Large intestine (tissue), 3 donors: ENCODE results near the gene NMT1. TPM values are rescaled to one million over a fixed set of nuclear protein-coding genes. Genes with fewer than 3 reads are reported as not detected.
A peak's percentile ranks its signal among the peaks of the same experiment; 100 is the strongest.

ENCODE experiments used
- DNase-seq, 2 donors: peaks; one replicate each; pipeline versions ENCODE4 v3.0.0 to v3.0.0-alpha.2; 2013
- H3K27ac ChIP-seq: one replicate; pipeline ENCODE4 v1.5.1; 2013; ENCODE audit warnings: low read length
- H3K27me3 ChIP-seq: 2 replicates; pipeline ENCODE4 v1.6.1; 2013; ENCODE audit warnings: low read length; ENCODE audit not compliant: control insufficient read depth, insufficient read depth
- H3K36me3 ChIP-seq: 2 replicates; pipeline ENCODE4 v1.6.1; 2013; ENCODE audit warnings: low read length; ENCODE audit not compliant: control insufficient read depth, insufficient read depth
- H3K4me1 ChIP-seq: one replicate; pipeline ENCODE4 v1.6.1; 2013; ENCODE audit warnings: low read length; ENCODE audit not compliant: control insufficient read depth, insufficient read depth
- H3K4me3 ChIP-seq: one replicate; pipeline ENCODE4 v1.5.1; 2013; ENCODE audit warnings: low read length
- H3K9me3 ChIP-seq: one replicate; pipeline ENCODE4 v1.6.1; 2013; ENCODE audit warnings: mild to moderate bottlenecking, low read depth, low read length, moderate library complexity; ENCODE audit not compliant: control insufficient read depth
- WGBS: methylation state at CpG from one replicate; pipeline ENCODE4 v1.1.5; 2013; ENCODE audit warnings: low lambda C conversion rate; ENCODE audit not compliant: insufficient coverage; 5-methylcytosine and 5-hydroxymethylcytosine counted together
- polyA plus RNA-seq: library from polyadenylated mRNA; unstranded; fragments of 120-200 nt; gene quantifications from one replicate; pipeline ENCODE4 v1.2.1, GENCODE V29; 2013

The NMT1 gene
- polyA plus RNA-seq, 1 donor = 51.0 TPM

DNA sequence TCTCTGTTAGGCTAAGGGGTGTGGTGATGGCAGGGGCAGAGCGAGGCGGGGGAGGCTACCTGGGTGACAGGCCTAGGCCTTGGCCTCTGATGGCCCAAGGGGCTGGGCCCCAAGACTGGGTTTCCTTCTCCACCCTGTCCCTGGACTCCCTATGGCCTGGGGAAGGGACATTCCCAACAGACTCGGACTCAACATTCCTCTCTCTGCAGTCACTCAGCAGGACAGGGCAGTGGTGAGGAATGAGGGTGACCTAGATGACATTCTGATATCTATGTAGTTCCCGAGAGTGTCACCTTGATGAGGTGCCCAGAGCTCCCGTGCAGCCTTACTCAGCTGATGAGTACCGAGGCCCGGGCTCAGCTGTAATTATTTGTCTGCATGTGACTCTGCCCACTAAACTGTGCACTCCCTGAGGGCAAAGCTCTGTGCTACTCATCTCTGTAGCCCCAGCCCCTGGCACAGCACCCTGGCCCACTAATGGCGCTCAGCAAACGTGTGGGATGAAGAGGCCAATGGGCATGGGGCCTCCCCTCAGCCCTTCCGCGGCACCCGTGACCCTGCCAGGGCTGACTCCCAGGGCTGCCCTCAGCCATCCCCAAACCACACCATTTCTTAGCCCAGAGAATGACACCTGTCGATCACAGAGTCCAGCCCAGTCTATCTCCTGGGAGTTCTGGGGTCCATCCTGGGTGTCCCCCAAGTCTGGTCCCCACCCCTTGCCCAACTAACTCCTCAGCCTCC lies 69.0 kb downstream of the NMT1 start:
- Histone ChIP-seq H3K27ac (peak overlapping the region; percentile 92), H3K4me3 (no peak overlapping the region)

DNA sequence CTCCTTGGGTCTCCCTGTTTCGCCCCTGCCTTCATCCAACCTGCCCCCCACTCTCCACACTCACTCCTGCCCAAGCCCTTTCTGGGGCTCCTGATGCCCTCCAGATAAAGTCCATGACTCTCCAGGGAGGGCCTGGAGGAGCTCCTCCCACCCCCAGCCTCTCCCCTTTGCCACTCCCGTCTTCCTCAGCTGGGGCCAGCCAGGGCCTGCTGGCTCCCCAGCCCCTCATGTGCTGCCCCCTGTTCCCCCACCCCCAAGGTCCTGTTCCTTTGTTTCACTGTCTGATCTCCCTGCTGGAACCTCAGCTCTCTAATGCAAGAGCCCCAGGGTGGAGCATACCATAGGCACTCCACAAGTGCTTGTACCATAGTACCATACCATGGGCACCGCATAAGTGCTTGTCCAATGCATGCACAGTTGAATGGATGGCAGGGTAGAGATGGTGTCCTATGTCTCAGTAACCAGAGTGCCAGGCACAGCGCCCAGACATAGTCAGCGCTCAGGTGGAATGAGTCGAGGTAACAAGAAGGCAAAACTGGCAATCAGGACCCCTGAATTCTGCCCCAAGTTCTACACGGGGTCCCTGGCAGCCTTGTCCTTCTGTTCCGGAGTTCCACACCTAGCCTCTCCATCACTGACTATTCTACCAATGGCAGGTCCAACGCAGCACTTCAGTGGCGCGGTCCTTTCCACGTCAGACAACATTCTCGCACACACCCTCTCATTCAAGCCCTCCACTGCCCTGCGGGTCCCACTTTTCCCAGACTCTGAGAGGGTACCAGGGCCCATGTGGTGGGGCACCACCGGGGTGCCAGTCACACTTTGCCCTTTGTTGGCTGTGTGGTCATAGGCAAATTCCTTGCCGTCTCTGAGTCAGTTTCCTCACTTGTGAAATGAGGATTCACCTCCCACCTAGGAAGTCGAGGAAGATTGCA lies 69.8 kb downstream of the NMT1 start:
- Histone ChIP-seq H3K36me3 (no peaks in the 10 kb centered on the region), H3K9me3 (peaks cover 8% of the 10 kb centered on the region), H3K27ac (peak overlapping the region; percentile 92), H3K27me3 (no peaks in the 10 kb centered on the region), H3K4me1 (peaks cover 55% of the 10 kb centered on the region), H3K4me3 (peak overlapping the region; percentile 89)
- no CpG with 5 or more reads among the region's 17 CpGs for WGBS
- no peak for DNase-seq

More for the DNA sequence above, 69.0 kb downstream of the NMT1 start:
- peaks cover 55% of the 10 kb centered on the region for H3K4me1 ChIP-seq
- DNase-seq = no peak
- H3K36me3 ChIP-seq = no peaks in the 10 kb centered on the region
- peaks cover 8% of the 10 kb centered on the region for H3K9me3 ChIP-seq
- no peaks in the 10 kb centered on the region for H3K27me3 ChIP-seq
- no CpG with 5 or more reads among the region's 13 CpGs for WGBS

DNA sequence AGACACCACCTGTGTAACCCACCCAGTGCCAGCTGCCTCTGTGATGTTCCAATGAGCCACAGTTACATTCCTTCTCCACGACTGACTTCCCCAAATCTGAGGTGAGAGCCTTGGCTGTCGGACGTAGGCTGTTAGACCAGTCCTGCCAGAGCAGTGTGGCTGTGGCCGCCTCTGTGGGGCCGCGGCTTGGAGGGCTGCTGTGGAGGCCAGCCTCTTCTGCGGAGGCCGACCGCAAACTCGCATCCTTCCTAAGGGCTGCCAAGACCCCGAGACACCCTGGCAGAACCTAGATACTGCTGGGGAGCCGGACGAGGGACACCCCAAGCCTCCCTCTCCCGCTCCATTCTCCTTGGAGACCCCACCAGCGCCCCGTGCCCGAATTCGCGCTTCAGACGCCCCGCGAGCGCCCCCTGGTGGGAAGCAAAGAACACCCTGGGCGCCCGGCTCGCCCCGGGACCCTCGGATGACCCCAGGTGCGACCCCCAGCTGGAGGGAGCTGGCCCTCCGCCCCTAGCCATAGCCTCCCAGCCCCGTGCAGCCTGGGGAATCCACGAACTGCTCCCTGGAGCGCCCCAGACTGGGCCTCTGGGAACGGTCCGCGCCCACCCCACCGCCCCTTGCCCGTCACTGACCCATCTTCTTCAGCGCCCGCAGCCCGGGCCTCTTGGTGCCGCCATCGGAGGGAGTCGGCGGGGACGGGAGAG lies 70.7 kb downstream of the NMT1 start:
- Histone ChIP-seq H3K27me3 (no peaks in the 10 kb centered on the region), H3K27ac (peak overlapping the region; percentile 68), H3K4me1 (peaks cover 59% of the 10 kb centered on the region), H3K4me3 (peak overlapping the region; percentile 89), H3K36me3 (no peaks in the 10 kb centered on the region), H3K9me3 (peaks cover 8% of the 10 kb centered on the region)
- WGBS = no CpG with 5 or more reads among the region's 46 CpGs
- DNase-seq = no peak

DNA sequence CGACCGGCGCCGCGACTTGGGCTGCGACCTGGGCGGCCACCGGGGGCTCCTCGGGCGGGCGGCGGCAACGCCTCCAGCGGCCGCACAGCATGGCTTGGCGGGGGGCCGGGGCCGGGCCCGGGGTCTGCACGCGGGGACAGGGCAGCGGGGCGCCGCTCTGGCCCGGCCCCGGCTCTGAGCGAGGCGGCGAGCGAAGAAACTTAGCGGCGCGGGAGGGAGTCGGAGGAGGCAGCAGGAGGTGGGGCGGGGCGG lies 71.1 kb downstream of the NMT1 start, which contains the start of gene PLCD3:
TSS of gene PLCD3 (minus strand) at position 196 of the 252 bp plus-strand sequence. CDS start at position 91, 105 bp downstream.
- Histone ChIP-seq H3K27ac (peak within 1 kb of the TSS; percentile 98), H3K27me3 (no peaks in the 10 kb centered on the region), H3K36me3 (no peaks in the 10 kb centered on the region), H3K4me3 (peak within 1 kb of the TSS; percentile 93), H3K9me3 (peaks cover 8% of the 10 kb centered on the region), H3K4me1 (peaks cover 56% of the 10 kb centered on the region)
- WGBS = no CpG with 5 or more reads among the region's 36 CpGs
- DNase-seq = no peak

DNA sequence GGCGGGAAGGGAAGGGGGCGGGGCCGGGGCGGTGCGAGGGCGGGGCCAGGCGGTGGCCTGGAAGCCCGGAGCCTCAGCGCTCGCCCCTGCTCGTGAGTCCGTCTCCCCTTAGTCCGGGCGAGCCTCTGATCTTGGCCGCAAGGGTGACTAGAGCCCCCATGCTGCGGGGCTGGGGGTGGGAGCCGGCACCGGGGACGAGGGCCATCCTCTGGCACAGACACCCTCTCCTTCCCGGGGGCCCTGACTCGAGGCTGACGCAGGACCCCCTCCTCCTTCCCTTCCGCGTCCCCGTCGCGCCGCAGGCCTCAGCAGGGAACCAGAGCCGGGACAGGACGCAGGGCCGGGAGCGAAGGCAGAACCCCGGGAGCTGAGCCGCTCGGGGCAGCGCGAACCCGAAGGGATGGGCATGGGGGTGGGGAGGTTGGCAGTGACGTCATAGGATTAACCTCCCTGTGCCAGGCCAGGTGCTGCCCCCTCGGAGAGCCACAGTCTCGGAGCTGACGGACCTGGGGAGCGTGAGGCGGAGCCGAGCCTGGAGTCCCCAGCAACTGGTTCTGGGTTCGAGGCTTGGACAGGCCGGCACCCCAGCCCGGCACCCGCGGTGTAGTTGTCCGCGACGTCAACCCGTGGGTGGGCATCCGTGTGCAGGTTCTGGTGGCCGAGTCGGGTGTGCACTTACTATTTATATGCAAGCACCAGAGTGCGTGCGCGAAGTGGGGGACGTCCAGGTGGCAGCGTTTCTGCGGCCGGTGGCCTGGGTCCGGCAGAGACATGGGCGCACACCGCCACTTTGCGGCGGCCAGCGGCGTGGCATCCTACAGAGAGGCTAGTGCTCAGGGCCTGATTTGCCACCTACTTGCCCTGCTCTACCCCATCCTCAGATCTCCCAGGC lies 71.7 kb downstream of the NMT1 start:
- Histone ChIP-seq H3K4me1 (peaks cover 50% of the 10 kb centered on the region), H3K9me3 (peaks cover 8% of the 10 kb centered on the region), H3K27ac (peak overlapping the region; percentile 98), H3K36me3 (peaks cover under 1% of the 10 kb centered on the region), H3K4me3 (peak overlapping the region; percentile 93), H3K27me3 (no peaks in the 10 kb centered on the region)
- no CpG with 5 or more reads among the region's 71 CpGs for WGBS
- DNase-seq = peak; percentile 72 to 80

DNA sequence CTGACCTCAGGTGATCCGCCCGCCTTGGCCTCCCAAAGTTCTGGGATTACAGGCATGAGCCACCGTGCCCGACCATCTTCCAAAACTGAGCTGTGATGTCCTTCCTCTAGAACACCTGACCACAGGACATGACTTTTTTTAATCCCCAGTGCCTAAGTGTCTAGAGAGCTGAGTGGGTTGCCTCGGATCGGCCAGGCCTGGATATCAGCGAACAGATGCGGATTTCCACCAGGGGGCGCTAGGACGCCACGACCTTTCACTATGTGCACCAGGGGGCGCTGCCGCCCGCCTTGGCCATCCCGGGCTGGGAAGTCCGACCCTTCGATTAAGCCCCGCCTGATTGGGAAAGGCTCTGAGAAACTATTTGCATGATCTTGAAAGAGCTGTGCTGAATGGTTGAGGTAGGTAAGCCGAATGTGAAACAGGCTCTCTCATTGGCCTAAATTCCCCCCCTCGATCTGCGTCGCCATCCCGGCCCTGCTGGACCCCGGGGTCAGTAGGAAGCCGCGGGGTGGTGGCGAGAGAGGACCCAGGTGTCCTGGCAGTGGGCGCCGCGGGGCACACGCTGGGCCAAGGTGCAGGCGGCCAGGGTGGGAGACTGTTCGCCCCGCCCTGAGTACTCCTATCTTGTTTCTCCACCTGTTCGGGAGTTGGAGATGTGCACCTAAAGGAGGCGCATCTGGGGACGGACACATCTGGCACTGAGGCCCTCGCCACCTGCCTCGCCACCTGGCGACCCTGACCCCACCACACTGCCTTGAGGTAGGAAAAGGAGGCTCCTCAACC lies 74.3 kb downstream of the NMT1 start, which contains the start of gene ACBD4:
TSS of gene ACBD4 (plus strand) at position 496 of the 786 bp plus-strand sequence. CDS start 458 bp downstream, outside the sequence.
- peaks cover 8% of the 10 kb centered on the region for H3K9me3 ChIP-seq
- peaks cover 4% of the 10 kb centered on the region for H3K36me3 ChIP-seq
- H3K4me1 ChIP-seq = peaks cover 26% of the 10 kb centered on the region
- no CpG with 5 or more reads among the region's 40 CpGs for WGBS
- peak; percentile 97 for DNase-seq
- H3K27ac ChIP-seq = peak within 1 kb of the TSS; percentile 1
- peak within 1 kb of the TSS; percentile 57 for H3K4me3 ChIP-seq
- H3K27me3 ChIP-seq = no peaks in the 10 kb centered on the region

DNA sequence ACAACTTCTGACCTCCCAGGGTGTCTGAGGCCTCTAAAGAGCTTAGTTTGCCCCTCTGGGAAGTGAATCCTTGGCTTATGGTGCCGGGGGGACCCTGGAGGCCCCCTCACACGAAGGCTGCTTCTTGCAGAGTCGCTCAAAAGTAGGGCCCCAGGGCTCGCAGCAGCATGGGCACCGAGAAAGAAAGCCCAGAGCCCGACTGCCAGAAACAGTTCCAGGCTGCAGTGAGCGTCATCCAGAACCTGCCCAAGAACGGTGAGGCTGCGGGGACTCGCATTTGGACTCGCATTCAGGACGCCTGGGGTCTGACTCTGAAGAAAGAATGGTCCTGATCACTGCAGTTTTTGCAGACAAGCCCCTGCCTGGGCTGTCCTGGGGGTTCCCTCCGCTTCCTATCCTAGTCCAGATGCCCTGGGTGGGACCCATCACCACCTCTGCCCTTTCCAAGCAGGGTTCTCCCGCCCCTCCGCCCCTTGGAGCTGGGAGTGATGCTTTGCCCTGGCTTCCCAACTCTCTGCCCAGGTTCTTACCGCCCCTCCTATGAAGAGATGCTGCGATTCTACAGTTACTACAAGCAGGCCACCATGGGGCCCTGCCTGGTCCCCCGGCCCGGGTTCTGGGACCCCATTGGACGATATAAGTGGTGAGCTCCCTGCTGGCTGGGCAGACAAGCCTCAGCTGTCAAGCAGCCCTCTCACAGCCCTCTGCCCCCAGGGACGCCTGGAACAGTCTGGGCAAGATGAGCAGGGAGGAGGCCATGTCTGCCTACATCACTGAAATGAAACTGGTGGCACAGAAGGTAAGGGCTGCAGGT lies 75.1 kb downstream of the NMT1 start:
- H3K9me3 ChIP-seq = peaks cover 8% of the 10 kb centered on the region
- WGBS = no CpG with 5 or more reads among the region's 21 CpGs
- H3K27ac ChIP-seq = peak overlapping the region; percentile 1
- H3K36me3 ChIP-seq = peaks cover 4% of the 10 kb centered on the region
- DNase-seq = no peak
- H3K4me1 ChIP-seq = peaks cover 18% of the 10 kb centered on the region
- H3K4me3 ChIP-seq = peak overlapping the region; percentile 57
- H3K27me3 ChIP-seq = no peaks in the 10 kb centered on the region

DNA sequence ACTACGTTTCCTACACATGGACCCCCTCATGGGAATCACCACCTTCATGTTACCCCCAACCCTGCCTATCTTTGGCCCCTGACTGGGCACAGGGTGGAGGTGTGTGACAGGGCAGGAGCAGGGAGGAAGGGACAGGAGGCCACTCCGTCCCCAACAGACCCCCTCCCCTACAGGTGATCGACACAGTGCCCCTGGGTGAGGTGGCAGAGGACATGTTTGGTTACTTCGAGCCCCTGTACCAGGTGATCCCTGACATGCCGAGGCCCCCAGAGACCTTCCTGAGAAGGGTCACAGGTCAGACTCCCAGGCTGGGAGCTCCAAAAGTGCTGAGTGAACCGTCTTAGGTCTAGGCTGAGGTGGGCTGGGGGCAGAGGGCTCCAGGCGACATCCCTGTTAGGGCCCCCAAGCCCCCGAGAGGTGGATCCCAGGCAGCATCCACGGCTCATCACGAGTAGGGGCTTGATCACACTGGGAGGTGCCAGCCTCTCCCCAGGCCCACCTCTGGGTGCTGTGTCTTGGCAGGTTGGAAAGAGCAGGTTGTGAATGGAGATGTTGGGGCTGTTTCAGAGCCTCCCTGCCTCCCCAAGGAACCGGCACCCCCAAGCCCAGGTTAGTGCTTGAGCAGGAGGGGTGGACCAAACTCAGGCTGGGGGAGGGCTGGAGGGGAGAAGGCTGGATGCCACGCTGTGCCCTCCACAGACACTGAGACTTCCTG lies 75.9 kb downstream of the NMT1 start:
- Histone ChIP-seq H3K4me1 (peaks cover 12% of the 10 kb centered on the region), H3K27me3 (no peaks in the 10 kb centered on the region), H3K4me3 (no peak overlapping the region), H3K36me3 (peaks cover 4% of the 10 kb centered on the region), H3K9me3 (peaks cover 8% of the 10 kb centered on the region), H3K27ac (no peak overlapping the region)
- no CpG with 5 or more reads among the region's 12 CpGs for WGBS
- no peak for DNase-seq
